Measurements from ENCODE around the gene MAPK1.

GRCh38 chr22:21736084-21736642 lies 131.3 kb downstream of the MAPK1 start:
- TF ChIP-seq CTCF (IDR thresholded peaks at IDR 0.05; ENCODE audit: low read depth, low read length), result no peak
- no peak for TF ChIP-seq EZH2phosphoT487 (IDR thresholded peaks at IDR 0.05; ENCODE audit: low read depth)
